NCI-H2227 treated with DMSO at 0.1 percent for 48 hours (cell line): Measurements from ENCODE around the gene EPS8L3.

Experiments used
- DNase-seq: peaks from one replicate; lab custom pipeline; 2025; lab: John Stamatoyannopoulos, UW

EPS8L3 gene

DNA sequence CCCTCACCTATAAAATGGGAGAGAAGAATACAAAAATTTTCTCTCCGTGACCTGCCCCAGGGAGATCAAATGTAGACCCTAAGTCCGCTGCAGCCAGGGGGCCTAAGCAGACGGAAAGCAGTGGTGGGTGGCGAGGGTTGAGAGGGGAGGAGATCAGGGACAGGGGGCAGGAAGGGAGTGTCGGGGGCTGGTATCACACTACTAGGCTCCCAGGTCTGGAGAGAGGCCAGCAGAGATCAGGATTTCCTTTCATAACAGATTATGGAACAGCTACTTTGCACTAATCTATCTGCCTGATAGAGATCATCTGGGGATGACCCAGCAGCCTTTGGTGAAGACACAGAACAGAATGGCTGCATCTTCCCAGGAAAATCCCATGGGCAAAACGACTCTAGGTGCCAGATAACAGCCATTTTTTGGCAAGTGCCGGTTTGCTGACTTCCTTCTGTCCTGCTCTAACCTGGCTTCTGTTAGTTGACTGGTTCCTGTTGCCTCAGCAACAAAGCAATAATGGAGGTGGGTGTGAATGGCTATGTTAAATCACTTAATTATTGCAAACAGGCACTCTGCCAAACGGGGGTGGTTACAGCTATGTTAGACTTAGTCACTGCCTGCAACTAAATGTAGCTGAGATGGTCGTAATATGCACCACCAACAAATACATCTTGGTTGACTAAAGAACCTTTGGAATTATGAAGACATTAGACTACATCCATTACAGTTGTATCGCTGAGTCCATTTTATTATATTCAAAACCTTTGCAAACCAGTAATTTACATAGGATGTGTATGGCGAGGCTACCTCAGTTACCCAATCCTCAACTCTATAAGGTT lies 30.0 kb upstream of the EPS8L3 start:
- peak; percentile 87 for DNase-seq

DNA sequence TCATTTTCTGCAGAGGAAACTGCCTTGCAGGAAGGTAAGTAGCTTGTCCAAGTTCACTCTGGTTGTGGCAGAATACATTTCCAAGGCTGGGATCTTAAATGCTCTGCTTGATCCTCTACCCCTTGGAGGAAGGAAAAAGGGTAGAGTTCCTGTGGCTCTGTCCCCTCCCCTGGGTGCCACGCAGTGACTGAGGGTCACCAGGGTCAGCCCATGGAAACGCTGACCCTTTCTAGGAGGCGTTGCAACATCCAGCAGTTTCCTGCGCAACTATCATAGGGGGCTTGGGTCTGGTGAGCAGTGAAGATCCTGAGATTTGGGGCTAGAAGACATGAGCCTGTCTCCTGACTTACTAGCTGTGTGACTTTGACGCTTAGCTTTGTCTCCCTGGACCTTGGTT lies 29.4 kb upstream of the EPS8L3 start:
- no peak for DNase-seq

DNA sequence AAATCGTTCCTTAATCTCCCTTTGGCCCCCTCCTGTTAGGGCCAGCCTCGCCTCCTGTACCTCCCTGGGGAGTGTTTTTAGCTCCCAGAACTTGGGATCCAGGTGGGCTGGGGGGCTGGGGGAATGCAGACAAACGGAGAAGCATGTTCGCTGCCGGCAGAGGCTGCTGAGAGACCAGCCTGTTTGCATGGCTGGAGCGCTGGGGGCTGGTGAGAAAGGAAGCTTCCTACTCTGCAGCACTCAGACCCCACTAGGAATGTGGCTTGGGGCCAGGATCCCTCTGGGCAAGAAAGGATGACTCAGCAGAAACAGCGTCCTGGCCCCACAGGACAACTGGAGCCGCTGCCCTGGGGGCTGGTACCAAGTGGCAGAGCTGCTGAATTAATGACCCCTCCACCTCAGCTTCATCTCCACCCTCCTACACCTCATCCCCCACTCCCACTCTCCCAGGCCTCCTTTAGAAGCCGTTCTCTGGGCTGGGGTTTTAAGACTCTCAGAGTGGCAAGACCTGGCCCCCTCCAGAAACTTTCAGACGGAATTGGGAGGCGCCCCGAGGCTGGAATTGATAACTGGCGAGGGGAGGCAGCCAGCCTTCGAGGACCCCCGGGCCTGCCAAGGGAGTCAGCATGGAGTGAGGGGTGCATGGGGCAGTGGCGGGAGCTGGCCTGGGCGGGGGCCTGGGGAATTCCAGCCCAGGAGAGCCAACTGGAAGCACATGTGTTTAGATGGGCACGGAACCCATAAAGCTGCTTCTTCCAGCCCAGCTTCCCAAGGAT lies 28.5 kb upstream of the EPS8L3 start:
- peak; percentile 86 for DNase-seq

DNA sequence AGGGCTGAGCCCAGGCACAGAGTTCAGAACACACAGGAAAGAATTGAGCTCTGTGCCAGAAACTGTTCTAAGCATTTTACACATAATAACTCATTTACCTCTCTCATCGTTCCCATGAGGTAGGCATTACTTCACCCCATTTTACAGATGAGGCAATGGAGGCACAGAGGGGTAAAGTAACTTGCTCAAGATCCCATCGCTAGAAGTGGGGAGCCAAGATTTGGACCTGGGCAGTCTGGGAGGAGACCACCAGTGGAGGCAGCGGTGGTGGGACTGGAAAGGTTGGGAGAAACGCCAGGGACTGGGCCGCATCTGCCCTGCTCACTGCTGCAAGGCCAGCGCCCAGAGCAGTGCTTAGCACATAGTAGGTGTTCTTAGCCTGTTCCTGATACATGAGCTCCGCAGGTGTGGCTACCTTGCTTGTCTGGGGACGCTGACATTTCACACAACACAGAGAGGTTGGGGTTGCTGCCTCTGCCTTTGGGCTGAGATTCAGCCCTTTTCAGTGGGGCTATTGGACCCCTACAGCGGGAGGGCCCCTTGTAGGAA lies 27.8 kb upstream of the EPS8L3 start:
- no peak for DNase-seq

DNA sequence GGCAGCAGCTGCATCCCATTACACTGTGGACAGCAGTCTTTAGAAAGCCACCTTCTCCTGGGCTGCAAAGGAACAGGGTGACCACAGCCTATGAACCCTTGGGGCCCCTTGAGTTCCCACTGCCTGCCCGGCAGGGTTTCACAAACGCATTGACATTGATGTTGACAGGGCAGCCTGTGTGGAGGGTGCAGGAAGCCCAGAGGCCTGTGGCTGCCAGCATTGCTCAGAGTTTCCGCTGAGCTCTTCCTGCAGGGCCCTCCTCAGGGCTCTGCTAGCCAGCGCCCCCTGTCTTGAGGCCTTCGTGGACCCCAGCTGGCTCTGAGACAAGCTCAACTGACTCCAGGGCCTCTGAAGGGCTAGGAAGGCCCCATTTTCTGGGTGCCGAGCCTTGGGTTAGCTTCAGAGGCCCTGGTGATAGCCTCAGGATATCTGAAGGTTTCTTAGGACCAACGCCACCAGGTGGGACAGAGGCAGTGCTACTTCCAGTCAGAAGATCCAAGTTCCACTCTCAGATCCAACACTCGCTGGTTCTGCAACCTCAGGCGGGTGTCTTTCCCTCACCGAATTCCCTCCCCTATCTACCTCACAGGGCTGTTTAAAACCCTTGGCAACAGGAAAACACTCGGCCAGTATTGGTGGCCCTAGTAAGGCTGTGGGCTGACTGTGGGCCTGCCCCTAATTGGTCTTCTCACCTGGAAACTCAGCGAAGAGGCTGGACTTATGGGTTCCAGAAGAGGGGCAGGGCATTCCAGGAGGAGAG lies 27.2 kb upstream of the EPS8L3 start:
- no peak for DNase-seq

DNA sequence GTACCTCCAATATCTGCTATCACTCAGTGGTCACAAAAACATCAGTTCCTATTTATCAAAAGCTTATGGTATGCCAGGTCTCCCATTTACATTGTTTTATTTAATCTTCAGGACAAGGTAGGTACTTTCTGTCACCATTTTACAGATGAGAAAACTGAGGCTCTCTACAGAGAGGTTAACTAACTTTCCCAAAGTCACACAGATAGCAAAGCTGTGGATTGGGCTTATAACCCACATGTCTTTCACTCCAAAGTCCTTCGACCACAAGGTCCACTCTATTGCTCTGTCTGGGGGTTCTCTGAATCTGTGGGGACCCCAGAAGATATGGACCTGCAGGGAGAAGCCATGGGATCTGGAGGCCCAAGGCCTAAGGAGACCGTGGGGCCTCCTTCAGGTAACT lies 26.6 kb upstream of the EPS8L3 start:
- DNase-seq: no peak

DNA sequence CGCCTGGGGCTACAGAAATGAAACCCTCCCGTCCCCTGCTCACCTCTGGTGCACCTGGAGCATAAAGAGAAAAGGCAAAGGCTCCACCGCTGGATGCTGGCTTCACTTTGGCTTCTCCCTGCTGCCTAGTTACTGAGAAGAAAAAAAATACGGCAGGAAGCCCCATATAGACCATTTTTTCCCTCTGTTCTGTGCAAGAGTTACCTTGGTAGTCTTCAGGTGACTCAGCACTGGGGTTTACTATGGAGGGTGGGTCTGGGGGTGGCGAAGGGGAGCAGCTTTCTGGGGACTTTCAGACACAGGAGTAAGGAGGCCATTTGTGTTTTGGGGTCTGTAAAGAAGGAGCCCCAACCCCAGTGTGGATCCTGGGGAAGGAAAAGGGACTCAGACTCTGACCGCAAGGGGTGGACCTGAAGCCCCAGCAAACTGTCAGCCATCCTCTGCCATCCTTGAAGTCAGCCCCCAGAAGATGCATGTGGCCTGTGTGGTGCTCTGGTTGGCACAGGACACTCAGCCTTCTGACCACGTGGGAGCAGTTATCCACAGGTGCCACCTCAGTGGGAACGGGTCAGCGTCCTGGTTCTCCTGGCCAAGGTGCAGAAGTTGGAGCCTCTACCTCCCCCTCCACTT lies 25.9 kb upstream of the EPS8L3 start:
- DNase-seq: no peak

DNA sequence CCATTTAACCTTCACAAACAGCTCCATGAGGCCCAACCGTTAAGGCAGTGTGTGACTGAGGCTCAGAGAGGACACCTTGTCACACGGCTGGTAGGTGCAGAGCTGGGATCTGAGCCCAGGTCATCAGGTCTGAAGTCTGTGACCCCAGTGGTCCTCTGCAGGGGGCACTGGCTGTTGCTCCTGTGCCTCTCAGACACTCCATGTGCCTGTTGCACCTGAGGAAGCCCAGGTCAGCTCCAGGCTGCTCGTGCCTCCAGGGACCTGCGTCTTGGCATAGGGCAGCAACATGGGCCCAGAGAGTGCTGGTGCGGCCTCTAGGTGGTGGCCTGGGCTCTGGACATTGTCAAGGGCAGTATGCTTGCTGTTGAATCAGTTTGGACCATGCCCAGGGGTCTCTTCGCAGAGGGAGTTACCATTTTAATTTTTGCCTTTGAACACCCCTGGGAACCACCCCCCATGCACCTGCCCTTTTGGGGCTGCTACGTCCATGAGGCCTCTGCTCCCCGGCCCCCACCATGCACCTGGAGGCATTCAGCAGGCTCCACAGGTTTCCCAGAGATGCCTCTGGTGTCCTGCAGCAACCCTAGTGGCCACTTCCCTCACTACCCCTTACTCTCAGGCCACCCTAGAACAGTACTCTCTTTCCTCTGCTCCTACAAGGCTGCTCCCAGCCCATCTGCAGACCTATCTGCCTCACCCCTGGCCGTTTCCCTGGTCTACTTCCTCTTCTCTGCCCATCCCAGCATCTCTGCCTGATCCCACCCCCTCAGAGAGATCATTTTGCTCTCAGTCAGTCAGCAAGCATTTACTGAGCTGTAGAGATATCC lies 25.2 kb upstream of the EPS8L3 start:
- no peak for DNase-seq

DNA sequence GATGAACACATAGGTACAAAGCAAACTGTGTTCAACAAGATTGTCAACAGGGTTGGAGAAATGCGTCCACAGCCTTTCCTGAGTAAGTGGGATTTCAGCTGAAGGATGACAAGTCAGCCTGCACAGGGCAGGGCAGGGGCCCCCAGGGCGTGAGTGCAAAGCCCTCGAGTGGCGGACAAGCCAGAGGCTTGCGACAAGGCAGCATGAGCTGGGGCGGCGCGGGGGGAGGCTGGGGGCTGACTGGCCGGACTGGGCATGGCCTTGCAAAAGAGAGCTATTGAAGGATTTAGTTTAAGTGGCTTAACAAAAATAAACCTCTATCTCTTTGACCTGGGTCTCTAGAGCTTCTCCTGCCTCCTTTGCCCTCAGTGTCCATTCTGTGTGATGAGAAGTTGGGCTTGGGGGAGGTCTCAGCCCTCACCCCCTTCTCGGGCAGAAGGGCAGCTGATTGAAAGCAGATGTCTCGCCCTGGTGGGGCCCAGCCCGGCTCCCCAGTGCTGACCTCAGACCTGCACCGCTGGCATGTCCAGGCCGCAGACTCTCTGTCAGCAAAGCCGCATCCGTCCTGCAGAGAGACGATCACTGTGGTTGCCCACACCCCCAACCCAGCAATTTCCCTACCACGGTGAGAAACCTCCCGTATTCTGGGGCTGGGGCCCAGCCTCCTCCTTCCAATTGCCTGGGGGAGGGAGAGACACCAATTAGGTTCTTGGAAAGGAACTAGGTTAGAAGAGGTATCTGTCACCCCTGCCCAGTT lies 24.3 kb upstream of the EPS8L3 start:
- no peak for DNase-seq

DNA sequence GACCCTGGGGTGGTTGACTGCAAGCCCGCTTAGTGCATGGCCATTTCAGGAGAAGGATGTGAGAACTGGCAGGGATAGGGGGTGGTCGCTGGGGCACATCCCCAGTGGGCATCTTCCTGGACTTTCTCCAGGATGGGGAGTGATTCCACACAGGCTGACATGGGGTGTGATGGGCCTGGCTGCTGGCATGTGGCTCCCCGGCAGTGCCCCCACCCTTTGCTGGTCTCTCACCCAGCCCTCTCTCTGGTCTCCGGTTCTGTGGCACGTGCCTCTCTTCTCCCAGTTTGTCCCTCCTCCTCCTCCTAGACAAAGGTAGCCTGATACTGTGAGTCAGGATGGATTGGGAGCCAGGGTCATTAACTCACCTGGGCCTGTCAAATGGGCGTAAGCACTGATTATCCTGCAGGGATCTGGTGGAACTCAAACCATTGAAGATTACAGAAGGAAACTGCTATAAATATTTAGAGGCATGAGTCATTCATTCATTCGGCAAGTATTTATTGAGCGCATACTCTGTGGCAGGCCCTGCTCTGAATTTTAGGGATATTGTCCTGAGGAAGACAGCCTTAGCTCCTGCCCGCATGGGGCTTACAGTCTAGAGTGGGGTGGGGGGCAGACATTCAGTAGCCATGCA lies 23.6 kb upstream of the EPS8L3 start:
- DNase-seq: no peak

DNA sequence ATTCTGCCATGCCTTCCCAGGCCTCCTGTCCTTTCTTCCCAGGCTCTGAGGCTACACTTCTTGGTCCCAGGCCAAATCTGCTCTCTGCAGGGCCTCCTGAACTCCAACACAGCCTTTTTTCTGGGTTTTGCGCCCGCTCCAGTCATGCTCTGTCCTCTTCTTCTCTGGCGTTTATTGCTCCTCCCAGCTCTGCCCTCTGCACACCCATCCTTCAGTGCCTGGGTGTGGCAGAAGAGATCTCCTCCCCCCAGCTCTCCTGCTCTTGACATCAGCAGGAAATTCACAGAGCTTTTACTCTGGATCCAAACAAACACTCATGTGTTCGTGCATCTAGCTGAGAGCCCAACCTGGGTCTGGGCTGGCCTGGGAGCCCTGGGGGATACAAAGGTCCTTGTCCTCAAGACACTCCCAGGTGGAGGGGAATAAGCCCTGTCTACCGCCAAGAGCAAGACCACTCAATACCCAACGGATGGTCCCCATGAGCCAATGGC lies 22.9 kb upstream of the EPS8L3 start:
- no peak for DNase-seq

DNA sequence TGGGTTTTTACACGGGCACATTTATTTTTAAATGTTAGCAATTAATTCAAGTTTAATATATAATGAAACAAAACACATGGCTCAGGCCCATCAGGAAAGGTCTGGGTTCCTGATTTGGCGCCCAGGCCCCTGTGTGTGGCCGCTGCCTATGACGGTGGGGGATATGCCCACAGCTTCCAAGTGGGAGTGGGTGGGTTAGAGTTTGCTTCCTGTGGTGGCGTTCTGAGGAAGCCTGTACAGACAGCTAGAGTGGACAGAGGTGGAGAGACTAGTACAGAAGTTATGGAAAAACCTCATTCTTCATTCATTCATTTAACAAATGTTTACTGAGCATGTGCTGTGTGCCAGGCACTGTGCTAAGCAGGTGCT lies 22.4 kb upstream of the EPS8L3 start:
- DNase-seq: no peak

DNA sequence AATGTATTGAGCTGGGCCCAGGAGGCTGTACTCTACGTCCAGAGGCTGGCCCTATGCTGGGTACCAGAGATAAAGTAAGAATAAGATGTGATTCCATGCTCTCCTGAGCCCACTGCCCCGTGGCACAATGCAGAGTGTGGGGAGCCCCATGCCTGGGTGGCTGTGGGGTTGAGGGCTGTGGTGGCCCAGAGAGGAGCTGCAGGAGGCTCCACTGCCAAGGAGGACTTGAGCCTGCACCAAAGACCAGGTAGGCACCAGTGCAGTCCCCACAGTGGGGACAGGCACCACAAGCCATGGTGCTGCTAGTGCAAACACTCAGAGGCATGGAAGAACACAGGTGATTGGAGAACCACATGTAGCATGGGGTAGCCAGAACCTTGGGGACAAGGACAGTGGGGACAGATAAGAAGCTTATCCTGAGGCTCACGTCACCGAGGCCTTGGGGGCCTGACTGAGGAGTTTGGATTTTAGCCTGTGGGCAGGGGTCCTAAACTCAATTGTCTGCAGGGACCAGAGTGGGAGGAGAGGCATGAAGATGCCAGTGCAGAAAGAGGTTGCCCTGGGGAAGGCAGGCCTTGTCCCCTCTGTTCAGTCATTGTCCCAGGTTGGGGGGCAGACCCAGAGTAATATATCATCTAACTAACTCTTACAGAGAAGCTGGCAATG lies 21.9 kb upstream of the EPS8L3 start:
- DNase-seq: no peak

DNA sequence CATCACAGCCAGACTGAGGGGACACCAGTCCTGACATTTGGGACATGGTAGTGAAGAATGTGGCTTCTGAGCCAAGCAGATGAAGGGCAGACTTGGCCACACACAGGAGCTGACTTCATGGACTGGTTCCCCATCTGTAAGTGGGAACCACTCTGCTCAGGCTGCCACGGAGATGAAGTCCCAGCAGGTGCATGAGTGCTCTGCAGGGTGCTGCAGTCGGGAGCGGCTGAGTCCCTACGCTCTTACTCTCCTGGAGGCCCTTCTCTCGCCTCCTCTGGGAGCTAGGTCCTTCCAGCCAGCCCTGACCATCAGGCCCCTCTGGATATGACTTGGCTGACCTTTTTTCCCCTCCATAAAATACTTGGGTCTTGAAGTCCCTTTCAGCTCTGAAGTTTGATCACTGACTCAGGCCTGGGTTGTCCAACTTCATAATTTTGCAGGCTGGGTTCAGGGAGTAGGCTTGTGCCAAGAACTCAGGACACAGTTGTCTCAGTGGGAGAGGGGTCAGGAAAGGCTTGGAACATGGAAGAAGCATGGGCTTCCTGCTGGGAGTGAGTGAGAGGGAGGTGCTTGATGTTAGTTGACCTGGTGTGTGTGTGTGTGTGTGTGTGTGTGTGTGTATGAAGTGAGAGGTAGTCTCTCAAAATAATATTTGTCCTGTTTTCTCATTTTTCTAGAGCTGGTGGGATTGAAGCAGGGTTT lies 21.0 kb upstream of the EPS8L3 start:
- no peak for DNase-seq

DNA sequence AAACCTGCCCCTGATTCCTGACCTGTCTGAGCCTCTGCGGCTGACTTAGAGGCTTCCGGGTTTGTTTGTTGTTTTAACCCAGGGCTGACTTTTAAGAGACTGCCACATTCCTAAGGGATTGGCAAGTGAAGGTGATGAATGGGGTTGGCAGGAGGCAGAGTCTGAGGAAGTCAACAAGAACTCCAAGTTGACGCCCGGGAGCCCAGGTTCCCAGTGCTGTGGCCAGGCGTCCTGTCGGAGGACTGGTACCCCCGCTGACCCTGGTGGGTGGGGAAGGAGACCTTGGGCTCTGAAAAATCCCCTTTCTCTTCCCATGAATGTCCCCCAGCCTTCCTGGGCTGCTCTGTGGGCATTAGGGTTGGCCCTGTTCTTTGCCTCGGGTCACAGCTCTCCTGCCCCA lies 19.7 kb upstream of the EPS8L3 start:
- DNase-seq: no peak

DNA sequence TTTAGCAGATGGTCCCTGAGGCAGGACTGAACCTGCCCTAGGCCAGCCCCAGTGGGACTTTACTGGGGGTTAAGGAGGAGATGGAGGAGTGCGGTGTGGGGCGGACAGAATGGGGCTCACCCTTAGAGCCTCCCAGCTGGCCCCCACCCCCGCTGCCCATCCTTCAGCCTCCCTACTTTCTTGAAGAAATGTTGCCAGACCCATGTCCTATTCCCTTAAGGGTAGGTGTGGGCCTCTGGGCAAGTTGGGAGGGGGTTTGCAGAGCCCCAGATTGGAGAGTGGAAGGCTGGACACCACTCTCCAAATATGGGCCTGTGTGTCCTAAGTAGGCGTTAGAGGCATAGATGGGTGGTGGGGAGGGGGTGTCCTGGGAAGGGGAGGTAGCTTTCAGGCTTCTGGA lies 19.2 kb upstream of the EPS8L3 start:
- DNase-seq: no peak

DNA sequence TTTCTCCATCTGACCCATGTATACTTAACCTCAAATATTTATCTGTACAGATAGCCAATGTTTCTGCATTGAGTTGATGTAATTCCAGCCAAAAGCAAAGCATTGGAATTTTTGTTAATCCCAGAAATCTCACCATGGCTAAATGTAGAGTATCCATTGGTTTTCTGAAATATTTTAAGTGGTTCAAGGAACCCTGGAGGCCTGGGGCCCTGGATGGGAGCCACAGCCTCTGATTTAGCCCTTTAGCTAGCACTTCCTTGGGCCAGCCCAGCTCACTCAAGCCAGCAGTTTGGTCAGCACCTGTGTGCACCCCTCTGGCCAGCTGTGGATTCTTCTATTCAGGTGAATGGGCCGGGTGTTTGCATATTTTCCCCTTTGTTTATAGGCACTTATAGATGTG lies 18.8 kb upstream of the EPS8L3 start:
- no peak for DNase-seq

DNA sequence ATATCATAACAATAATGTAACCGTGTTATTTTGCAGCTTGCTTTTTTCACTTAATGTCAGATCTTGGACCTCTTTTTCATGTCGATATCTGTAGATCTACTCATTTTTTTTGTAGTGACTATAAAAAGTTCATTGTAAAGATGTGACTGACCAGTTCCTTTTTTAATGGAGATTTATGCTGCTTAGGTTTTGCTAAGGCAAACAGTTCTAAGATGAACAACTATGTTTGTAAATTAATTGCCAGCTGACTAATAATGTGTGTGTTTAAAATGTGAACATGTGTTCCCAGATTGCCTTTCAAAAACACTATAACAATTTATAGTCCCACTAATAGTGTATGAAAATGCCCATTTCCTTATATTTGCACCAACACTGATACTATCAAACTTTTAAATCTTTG lies 18.1 kb upstream of the EPS8L3 start:
- DNase-seq: no peak

DNA sequence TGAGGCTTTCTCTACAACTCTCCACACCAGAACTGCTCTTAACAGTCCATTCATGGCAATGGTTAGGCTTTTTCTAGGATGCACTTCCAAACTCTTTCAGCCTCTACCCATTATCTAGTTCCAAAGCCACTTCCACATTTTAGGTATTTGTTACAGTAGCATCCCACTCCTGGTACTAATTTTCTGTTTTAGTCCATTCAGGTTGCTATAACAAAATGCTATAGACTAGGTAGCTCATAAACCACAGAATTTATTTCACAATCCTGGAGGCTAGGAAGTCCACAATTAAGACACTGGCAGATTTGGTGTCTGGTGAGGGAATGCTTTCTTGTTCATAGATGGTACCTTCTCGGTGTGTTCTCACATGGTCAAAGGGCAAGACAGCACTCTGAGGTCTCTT lies 17.3 kb upstream of the EPS8L3 start:
- no peak for DNase-seq
